Calu3 (cell line): ENCODE data around the gene DTWD1. TPM values are rescaled to one million over a fixed set of nuclear protein-coding genes. Genes with fewer than 3 reads are reported as not detected.

ENCODE experiments used
- BruUV-seq: library from RNA; stranded (reverse); fragments of 400-500 nt; replicated peaks from 2 replicates; lab custom pipeline; 2021; lab: Mats Ljungman, UMichigan
- CTCF ChIA-PET: fragments of 300-600 bp; sonication (Branson Sonifier 250); formaldehyde crosslinking; loops from one replicate; lab custom pipeline; 2022; ENCODE audit warnings: antibody characterized with exemption; lab: Charles Lee
- DNase-seq: peaks from one replicate; pipeline ENCODE4 v3.0.0; 2022
- H3K27ac Mint-ChIP-seq: one replicate; pipeline ENCODE4 v1.8.0; 2022; ENCODE audit warnings: mixed read lengths; ENCODE audit not compliant: unreplicated experiment
- H3K27me3 Mint-ChIP-seq: one replicate; pipeline ENCODE4 v1.8.0; 2022; ENCODE audit warnings: mixed read lengths; ENCODE audit not compliant: unreplicated experiment
- H3K36me3 Mint-ChIP-seq: one replicate; pipeline ENCODE4 v1.8.0; 2022; ENCODE audit warnings: mild to moderate bottlenecking, moderate library complexity, mixed read lengths; ENCODE audit not compliant: insufficient read depth, unreplicated experiment
- H3K4me1 Mint-ChIP-seq: one replicate; pipeline ENCODE4 v1.8.0; 2022; ENCODE audit warnings: mild to moderate bottlenecking, low read depth, mixed read lengths; ENCODE audit not compliant: unreplicated experiment
- H3K4me3 Mint-ChIP-seq: one replicate; pipeline ENCODE4 v1.8.0; 2022; ENCODE audit warnings: mild to moderate bottlenecking, low read depth, moderate library complexity, mixed read lengths; ENCODE audit not compliant: unreplicated experiment
- H3K9me3 Mint-ChIP-seq: one replicate; pipeline ENCODE4 v1.8.0; 2022; ENCODE audit warnings: low read depth, mixed read lengths; ENCODE audit not compliant: unreplicated experiment
- CTCF ChIP-seq: fragments of 200-600 bp; IDR thresholded peaks from one replicate; pipeline ENCODE4 v1.8.0; 2022; ENCODE audit warnings: antibody characterized with exemption; ENCODE audit not compliant: unreplicated experiment
- intact Hi-C: fragments of 100-400 bp; cut with micrococcal nuclease; formaldehyde crosslinking; loops from one replicate; pipeline ENCODE4 v1.10.0; 2022; ENCODE audit not compliant: unreplicated experiment
- total RNA-seq: library from RNA; stranded (reverse); gene quantifications from 2 replicates; pipeline ENCODE4 v1.2.3, GENCODE V29; 2022

The DTWD1 gene
- total RNA-seq, 1 experiment from 2014 or later, result 21.4 TPM

- BruUV-seq, result no TSS peak
- no peak for TF ChIP-seq CTCF
- Mint-ChIP-seq H3K36me3 (no peaks in the 10 kb centered on the region), H3K27ac (no peak overlapping the region), H3K4me3 (no peak overlapping the region), H3K4me1 (no peaks in the 10 kb centered on the region), H3K27me3 (no peaks in the 10 kb centered on the region), H3K9me3 (peaks cover 2% of the 10 kb centered on the region)
- intact Hi-C loops, result loop anchor here (10.0 kb wide), 1 partner anchor 516 kb away; no protein-coding TSS in a partner anchor
- no peak for DNase-seq
- CTCF ChIA-PET, result no interaction called here
Measured at GRCh38 chr15:49628379-49628778, 7.5 kb downstream of the DTWD1 start.

- Mint-ChIP-seq H3K4me3 (no peak overlapping the region), H3K4me1 (no peaks in the 10 kb centered on the region), H3K9me3 (no peaks in the 10 kb centered on the region), H3K27ac (no peak overlapping the region), H3K27me3 (no peaks in the 10 kb centered on the region), H3K36me3 (peaks cover 8% of the 10 kb centered on the region)
- no peak for TF ChIP-seq CTCF
- intact Hi-C loops, result no loop called here
- DNase-seq, result no peak
- BruUV-seq, result no TSS peak
- CTCF ChIA-PET, result no interaction called here
Measured at GRCh38 chr15:49637857-49638256, 17.0 kb downstream of the DTWD1 start.

GRCh38 chr15:49644364-49644794, 23.5 kb downstream of the DTWD1 start:
- Mint-ChIP-seq H3K36me3 (no peaks in the 10 kb centered on the region), H3K4me3 (no peak overlapping the region), H3K9me3 (no peaks in the 10 kb centered on the region), H3K27ac (no peak overlapping the region), H3K4me1 (no peaks in the 10 kb centered on the region), H3K27me3 (no peaks in the 10 kb centered on the region)
- intact Hi-C loops, result no loop called here
- CTCF ChIA-PET, result no interaction called here
- DNase-seq, result no peak
- no peak for TF ChIP-seq CTCF
- no TSS peak for BruUV-seq

- no peak for DNase-seq
- TF ChIP-seq CTCF, result no peak
- no peak overlapping the region for H3K4me3 Mint-ChIP-seq
- intact Hi-C loops, result no loop called here
- H3K4me1 Mint-ChIP-seq, result no peaks in the 10 kb centered on the region
- no TSS peak for BruUV-seq
- no peaks in the 10 kb centered on the region for H3K27me3 Mint-ChIP-seq
- no peak overlapping the region for H3K27ac Mint-ChIP-seq
- no peaks in the 10 kb centered on the region for H3K36me3 Mint-ChIP-seq
- H3K9me3 Mint-ChIP-seq, result no peaks in the 10 kb centered on the region
- CTCF ChIA-PET, result no interaction called here
Measured at GRCh38 chr15:49645277-49645676, 24.4 kb downstream of the DTWD1 start.
